ENCODE results near the gene ACSL6.

- TF ChIP-seq CTCF (conservative IDR thresholded peaks at IDR 0.05; ENCODE audit: low read length) (no peak), EZH2phosphoT487 (IDR thresholded peaks at IDR 0.05; ENCODE audit: borderline replicate concordance) (no peak)
Measured at GRCh38 chr5:131996210-131997025, 15.0 kb downstream of the ACSL6 start.

Data from Loucy (cell line).